C1 segment of cervical spinal cord (tissue), 14 donors: ENCODE measurements around the gene NOL4L.

Source experiments
- DNase-seq, 14 donors: peaks; one replicate each; lab custom pipeline; 2025; lab: John Stamatoyannopoulos, UW

The NOL4L gene

DNA sequence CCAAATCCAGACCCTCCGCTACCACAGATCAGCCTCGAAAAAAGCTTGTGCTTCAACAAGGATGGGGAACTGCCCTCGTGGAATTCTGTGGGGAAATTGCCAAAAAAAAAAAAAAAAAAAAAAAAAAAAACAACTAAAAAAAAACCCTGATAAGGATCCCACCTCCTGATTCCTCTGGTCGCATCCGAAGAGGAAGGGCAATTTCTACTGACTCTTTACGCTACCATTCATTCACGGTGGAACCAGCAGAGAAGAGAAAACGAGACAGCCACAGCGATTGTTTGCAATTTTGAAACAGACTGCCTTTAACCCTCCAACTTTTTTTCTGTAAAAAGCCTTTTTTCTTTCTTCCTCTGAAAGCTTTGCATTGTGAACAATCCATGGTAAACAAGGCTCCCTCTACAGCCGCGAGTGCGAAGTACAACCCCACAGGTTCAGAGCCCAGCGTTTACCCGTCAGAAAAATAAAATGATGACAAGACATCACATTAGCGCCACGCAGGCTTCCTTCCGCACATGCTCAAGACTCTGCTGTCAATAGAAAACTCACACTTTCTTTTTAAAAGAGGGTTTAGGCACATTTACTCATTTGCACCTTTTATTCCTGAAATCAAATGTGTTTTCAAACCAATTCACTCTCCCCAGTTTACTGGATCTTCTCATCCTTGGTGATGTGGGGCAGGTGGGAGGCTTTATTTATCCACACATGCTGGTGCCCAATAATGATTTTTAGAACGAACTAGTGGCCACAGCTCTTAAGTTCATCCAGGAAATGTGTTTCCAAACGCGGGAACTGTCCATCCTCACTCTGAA, 100.0 kb downstream of the NOL4L start:
- DNase-seq, result peak in 11 of 14 donors; percentile 28 to 83 (median 57)

DNA sequence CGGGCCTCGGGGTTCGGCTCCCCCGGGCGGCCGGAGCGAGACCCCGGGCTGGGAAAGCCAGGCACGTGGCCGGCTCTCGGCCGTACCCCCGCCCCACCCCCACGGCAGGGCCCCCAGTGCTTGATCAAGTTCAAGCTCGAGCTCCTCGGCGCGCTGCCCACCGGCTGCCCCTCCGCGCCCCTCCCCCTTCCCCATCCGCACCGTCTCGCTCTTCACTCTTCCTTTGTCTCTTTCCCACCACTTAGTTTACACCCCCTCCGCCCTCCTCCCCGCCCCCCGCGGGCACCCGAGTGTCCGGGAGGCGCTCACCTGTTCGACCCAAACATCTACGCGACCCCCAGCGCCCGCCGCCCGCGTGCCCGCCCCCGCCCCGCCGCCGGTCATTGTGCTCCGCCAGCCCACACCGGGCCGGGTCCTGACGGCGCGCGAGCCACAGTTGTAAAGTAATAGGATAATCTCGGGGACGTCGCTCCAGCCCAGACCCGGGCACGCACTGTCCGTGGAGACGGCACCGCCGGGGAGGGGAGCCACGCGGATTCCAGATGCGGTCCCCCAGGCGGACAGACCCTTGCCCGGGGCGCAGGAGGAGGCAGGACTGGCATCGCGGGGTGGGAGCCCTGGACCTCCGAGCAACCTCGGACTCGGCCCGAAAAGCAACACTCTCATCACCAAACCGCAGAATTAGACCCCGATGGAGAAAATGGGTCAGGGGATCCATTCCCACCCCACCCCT, 100.7 kb downstream of the NOL4L start:
- peak in 6 of 14 donors; percentile 44 to 76 (median 59) for DNase-seq

DNA sequence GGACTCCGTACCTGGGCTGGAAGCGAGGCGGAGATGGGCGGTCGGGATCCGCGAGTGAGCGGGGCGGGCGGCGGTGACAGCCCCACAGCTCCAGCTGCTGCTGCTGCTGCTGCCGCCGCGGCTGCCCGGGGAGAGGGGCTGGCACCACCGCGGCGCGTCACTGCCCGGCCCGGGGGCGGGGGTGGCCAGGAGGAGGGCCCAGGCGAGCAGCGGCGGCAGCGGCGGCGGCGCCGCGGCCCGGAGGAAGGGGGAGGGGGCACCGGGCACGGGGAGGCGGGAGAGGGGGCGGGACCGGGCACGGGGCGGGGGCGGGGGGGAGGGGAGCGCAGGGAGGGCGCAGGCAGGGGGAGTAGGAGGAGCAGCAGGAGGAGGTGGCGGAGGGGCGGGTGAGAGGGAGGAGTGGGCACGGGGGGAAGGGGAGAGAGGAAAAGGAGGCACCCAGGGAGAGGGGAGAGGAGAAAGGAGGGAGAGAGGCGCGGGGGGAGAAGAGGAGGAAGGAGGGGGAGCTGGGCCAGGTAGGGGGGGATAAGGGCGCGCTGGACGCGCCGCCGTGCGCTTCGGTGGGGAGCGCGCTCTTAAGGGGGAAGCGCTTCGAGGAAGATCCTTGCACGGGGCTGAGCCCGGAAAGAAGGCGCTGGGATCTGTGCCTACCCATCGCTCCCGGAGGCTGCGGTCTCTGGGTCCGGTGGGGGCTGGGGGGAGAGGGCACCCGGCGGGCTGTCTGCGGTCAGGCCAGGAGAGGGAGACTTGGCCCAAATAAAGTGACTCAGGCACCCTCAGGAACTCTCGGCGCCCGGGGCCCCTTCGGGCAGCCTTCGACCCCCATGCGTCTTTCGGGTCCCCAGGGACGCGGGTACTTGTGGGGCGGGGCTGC, 101.5 kb downstream of the NOL4L start:
- DNase-seq, result peak in 13 of 14 donors; percentile 31 to 86 (median 62)

DNA sequence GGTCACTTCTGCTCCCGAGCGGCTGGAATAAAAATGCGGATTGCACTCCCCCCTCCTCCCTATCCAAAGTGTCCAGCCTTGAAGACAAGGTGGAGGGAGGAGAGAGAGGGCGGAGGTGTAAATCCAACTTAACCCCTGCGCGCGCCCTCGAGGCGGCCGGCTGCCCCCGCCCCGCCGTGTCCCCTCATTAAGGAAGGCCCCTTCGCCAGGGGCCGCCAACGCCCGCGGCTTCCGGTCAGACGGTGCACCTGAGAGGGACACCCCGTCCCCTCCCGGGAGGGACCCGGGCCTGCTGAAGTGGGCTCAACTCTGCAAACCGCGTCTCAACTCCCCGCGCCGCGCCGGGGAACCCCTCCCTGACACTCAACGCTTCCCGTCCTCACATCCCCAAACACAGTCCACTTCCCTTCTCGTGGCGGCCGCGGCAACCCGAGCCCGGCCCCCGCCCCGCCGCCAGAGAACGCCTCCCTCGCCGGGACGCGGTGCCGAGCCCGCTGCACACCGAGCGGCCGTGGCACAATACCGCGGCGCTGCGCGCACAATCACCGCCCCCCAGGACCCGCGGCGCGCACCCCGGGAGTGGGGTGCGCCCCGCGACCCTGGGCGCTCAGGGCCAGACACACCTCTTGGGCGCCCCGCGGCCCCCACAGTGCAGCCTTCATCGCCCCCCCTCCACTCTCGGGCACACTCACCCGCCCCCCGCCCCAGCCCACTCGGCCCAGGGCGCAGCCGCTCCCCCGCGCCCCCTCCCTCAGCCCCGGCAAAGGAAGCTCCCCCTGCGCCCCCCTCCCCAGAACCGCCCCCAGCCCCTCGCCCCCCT, 102.5 kb downstream of the NOL4L start:
- peak in 4 of 14 donors; percentile 32 to 56 (median 42) for DNase-seq

DNA sequence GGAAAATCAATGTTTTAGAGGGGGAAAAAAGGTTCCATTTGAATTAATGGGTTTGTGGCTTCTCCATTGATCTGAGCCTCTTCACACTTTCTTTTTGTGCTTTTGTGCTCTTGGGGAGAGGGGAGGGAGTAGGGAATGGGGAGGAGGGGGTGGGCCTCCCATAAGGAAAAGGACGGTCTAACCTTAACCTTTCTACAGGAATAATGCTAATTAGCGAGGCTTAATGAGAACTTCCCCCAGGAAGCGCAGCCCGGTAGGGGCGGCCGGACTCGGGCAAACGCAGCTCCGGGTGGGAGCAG, 103.0 kb downstream of the NOL4L start:
- DNase-seq, result no peak

DNA sequence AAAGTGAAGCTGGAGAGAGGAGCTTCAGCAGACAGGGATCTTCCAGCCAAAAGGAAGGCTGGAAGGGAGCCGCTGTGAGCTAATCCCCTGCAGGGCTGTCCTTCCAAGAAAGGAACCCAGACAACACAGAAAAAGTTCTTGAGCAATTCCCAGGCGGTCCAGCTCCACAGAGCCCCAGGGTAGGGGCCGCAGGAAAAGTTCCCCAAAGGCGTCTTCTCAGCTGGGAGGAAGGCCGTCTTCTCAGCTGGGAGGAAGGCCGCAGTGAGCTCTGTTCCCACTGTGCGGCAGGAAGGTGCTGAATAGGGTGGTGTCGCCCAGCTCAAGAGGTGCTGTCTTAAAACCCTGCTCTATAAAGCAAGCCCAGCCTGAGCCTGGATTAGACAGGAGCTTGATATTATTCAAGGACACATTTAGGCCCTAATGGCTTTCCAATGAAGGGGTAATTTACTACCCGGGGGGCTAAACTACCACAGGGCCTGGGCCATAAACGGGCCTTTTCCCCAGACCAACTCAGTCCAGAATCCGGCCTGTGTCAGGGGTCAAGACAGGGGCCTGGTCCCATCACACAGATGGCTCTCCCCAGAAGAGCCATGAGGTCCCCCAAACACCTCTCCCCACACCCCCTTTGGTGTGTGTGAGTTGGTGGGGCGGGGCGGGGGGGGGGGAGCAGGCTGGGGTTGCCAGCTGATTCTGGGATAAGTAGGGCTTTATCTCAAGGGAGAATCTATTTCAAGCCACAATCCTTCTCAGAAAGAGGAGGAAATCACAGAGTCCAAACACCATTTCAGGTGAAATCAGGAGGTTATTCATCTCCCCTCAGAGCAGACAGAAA, 103.6 kb downstream of the NOL4L start:
- peak in 4 of 14 donors; percentile 31 to 62 (median 34) for DNase-seq

DNA sequence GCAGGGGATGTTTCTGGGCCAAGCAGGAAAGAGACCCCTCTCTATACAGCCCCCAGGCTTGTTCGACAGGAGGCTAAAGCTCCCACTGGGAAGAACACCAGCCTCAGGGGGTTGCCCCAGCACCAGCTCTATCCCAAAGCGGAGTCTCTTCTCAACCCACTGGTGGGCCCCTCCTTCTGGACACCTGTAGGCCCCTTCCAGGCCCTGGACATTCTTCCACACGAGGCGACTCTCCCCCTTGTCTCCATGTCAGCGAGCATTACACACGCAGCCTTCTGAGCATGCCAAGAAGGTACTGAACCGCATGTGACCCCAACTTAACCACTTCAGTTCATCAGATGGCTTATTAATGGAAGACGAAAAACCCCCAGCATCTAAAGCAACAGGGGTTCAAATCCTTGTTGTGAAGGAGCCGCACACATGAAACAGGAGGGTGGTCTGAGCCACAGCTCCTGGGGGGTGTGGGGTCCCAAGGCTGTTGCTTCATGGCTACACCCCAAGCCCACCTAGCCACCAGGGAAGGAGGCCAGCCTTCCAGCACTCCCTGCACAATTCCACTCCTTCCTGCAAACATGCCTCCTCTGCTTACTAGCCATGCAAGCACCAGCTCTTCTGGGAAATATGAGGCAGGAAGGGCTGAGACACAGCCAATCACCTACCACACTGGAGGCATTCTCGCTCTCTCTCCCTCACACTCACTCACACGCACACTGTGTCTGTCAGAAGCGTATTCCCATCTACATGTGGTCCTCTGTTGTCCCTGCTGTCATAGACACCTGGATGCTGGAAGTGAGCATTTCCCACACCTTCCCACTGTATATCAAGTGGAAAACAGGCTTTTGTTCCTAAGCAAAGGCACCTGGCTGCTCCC, 104.5 kb downstream of the NOL4L start:
- DNase-seq, result peak in 1 of 14 donors; percentile 46

DNA sequence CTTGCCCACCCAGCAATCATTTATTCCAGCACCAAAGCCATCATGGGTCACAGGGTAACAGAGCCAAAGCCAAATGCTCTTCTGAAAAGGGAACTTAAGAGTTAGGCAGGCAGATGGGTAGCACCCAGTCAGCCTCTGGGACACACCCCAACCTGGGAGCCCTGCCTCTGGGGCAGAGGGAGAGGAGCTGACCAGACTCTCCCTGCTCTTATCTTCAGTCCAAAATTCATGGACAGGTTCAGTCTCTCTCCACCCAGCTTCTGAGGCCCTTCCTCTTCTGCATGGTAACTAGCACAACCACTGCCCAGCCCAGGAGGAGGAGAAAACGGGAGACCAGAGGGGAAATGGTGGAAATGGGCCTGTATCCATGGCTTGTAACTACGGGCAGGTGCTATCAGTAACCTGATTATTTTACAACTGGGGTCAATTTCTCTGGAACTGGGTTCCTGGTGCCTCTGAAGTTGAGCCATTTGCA, 105.4 kb downstream of the NOL4L start:
- no peak for DNase-seq

DNA sequence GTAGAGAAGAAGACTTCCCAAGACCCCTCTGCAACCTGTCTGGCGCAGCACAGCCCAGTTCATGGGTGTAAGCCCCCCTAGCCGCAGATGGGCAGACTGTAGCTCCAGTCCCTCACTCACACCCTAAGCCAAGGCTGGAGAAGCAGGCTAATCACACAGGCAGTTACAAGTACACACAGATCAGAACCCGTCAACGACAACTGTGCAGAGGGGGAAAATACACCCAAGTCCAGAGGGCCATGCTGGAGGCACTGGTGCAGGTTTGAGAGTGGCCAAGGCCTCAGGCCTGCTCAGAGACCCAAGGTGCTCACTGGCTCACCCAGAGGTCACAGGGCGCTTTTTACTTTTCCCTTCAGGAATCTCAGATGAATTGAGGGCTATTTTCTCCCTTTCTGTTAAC, 106.1 kb downstream of the NOL4L start:
- DNase-seq, result no peak

DNA sequence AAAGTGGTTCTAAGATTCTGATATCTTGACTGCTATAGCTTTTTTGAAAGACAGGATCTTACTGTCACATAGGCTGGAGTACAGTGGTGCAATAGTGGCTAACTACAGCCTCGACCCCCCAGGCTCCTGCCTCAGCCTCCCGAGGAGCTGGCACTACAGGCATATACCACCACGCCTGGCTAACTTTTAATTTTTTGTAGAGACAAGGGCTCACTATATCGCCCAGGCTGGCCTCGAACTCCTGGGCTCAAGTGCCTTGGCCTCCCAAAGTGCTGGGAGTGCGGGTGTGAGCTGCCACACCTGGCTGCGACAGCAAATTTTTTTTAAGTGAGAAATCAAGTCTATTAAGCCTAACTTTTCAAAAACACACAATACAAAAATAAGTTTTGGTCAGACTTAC, 106.6 kb downstream of the NOL4L start:
- no peak for DNase-seq

DNA sequence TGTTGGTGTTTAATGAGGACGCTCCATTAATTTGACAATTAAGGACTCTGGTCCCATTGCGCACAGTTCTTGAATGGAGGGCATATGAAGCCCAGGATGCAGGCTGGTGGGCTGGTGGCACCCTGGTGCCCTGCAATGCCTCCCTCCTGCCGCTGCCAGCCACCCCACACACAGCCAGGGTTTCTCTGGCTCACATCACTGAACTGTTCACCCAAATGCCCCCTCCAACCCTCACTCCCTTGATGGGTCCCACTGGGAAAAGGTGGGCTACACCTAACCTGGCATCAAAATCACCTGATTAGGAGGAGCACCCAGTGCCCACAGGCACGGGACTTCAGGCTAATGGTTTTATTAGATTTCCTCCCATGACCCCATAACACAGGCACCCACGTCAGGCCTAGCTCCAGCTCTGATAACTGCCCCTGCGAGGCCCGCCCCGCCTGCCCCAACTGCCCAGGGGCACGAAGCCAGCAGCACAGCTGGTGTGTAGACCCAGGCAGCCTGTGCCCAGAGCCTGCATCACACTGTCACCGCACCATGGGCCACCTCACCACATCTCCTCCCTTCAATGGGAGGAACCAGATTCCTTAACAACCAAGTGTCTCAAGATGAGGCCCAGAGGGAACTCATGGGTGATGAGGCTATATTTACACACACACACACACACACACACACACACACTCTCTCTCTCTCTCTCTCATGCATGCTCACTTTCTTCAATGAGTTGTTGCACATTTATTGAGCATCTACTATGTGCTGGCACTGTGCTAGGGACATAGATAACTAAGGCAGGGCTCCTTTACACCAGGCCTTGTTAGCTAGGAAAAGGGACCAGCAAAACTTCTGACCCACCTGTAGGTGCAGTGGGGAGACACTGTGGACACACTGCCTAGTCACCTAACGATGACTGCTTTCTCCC, 107.3 kb downstream of the NOL4L start:
- DNase-seq, result peak in 1 of 14 donors; percentile 32

DNA sequence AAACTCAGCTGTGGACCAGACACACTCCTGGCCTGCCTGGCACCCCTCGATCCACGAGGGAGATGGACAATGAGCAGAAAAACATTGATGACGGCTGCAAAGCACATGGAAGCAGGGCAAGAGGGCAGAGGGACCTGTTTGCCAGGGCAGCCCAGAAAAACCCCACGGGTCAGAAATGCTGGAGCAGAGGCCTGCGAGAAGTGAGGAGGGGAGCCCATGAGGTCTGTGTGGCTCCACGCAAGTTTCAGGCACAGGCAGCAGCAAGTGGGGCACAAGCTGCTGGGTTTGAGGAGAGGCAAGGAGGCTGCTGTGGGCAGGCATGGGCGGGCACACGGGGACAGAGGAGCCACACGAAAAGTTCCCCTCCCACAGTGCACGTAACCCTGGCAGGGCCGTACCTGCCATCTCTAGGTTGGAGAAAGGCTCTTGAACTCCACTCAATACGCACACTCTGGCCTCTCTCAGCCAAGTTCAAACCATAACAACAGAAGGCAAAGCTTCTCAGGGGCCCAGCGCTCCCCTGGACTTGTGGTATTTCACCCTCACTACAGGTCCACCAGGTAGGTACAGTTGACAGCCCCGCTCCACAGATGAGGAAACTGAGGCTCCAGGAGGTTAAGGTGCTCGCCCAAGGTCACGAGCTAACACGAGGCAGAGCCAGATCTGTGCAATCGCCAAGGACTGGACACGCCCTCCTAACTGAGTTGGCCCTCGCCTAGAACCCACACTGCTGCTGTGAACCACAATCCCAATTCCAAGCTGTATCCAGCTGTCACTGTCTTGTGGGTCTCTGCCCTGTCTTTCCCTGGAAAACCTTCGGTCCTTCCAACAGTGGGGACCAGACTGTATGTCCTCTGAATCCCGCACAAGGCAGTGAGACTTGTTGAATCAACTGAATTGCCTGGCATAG, 108.2 kb downstream of the NOL4L start:
- DNase-seq, result no peak

DNA sequence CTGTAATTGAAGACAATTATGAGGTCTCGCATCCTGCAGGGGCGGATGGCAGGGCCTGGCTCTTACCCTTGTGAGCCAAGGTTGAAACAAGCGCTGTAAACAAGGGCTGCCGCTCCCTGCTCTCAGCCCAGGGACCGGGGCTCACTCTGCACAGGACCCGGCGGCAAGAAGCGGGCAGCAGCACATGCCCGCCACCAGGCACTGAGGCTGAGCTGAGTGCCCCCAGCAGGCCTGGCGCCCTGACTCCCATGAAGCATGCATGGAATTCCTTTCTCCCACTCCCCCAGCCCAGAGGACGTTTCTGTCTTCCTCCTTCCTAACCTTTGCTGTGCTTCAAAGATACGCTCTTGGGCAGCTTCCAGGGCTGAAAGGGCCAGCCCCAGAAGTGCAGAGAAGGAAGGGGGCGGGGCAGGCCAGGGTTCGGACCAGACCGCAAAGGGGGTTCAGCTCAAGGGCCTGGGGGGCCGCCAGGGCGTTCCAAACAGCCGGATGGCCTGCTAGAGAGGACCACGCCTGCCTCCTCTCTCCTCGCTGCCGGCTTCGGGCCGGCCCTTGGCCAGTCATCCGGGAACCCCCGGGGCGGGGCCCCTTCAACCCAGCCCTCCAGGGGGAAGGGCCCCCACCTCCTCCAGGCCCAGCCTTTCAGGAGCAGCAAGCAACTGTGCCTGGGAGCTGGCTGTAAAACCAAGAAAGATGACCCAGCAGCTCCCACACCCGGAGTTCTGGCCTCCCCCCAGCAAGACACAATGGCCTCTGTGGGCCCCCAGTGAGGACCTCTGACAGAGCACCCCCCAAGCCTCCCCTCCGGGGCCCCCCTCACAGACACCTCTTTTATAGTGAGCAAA, 109.9 kb downstream of the NOL4L start:
- DNase-seq, result peak in 10 of 14 donors; percentile 43 to 81 (median 66)

DNA sequence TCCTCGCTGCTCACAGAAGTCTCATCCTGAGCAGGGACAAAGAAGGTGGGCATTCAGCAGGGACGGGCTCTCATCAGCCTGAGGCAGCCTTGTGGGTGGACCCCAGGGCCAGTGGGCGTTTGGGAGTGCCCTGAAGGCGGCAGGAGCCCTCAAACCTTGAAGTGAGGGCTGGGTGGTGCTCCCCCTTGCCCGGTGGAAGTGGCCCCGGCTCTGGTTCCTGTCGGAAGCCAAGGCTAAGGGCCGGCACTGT, 110.5 kb downstream of the NOL4L start:
- DNase-seq, result peak in 1 of 14 donors; percentile 44

DNA sequence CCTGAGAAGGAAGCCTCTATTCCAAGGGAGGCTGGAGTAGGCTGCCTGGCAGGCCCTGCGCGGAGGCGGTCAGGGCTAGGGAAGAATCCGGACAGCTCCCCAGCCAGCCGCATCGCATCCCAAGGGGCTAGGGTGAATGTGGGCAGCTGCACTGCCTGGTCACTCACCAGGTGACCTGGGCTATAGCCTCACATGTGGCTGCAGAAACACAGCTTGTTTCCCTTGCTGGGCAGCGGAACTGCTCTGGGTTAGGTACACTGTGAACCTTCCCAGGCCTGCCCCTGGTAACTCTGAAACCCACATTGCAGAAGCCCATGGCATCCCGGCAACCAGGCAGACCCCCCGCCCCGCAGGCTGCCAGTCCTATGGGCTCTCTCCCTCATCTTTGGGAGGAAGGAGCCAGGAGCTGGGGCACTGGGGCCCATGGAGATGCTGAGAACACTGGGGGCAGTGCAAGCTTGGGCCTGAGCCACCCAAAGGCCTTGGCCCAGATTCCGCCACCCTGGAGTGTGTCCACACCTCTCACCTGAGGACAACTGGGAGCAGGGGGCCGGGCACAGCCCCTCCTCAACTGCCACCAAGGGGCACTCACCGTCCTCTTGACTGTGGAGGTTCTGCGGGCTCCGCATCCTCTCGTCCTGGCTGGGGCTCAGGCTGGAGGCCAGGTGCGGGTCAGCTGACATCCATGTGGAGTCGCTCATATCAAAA, 111.0 kb downstream of the NOL4L start:
- peak in 2 of 14 donors; percentile 30 to 56 for DNase-seq
